ENCODE data around the gene VGLL2. TPM values are rescaled to one million over a fixed set of nuclear protein-coding genes. Genes with fewer than 3 reads are reported as not detected.

The VGLL2 gene
- total RNA-seq, 2 experiments from 2014 or later = not detected

GRCh38 chr6:117275205-117275604, 9.8 kb downstream of the VGLL2 start:
- no peaks in the 10 kb centered on the region for H3K36me3 Mint-ChIP-seq
- H3K27me3 Mint-ChIP-seq = peaks cover 55% of the 10 kb centered on the region
- POLR2A ChIA-PET = no interaction called here
- H3K4me1 Mint-ChIP-seq = no peaks in the 10 kb centered on the region
- ATAC-seq (ENCODE audit: low read depth) (no peak), DNase-seq (no peak)
- H3K27ac Mint-ChIP-seq = no peak overlapping the region
- no peaks in the 10 kb centered on the region for H3K9me3 Mint-ChIP-seq
- H3K4me3 Mint-ChIP-seq = no peak overlapping the region

GRCh38 chr6:117275711-117276110, 10.4 kb downstream of the VGLL2 start:
- DNase-seq (no peak), ATAC-seq (ENCODE audit: low read depth) (no peak)
- Mint-ChIP-seq H3K27me3 (peaks cover 54% of the 10 kb centered on the region), H3K4me3 (no peak overlapping the region), H3K27ac (no peak overlapping the region), H3K9me3 (no peaks in the 10 kb centered on the region), H3K36me3 (no peaks in the 10 kb centered on the region), H3K4me1 (no peaks in the 10 kb centered on the region)
- POLR2A ChIA-PET = no interaction called here

- H3K9me3 Mint-ChIP-seq = no peaks in the 10 kb centered on the region
- ATAC-seq (ENCODE audit: low read depth) = no peak
- no peak overlapping the region for H3K4me3 Mint-ChIP-seq
- DNase-seq = no peak
- no peaks in the 10 kb centered on the region for H3K4me1 Mint-ChIP-seq
- POLR2A ChIA-PET = no interaction called here
- no peak overlapping the region for H3K27ac Mint-ChIP-seq
- H3K27me3 Mint-ChIP-seq = peaks cover 46% of the 10 kb centered on the region
- no peaks in the 10 kb centered on the region for H3K36me3 Mint-ChIP-seq
Observed at GRCh38 chr6:117276778-117277316, 11.5 kb downstream of the VGLL2 start.

GRCh38 chr6:117280922-117281321, 15.6 kb downstream of the VGLL2 start:
- DNase-seq = no peak

GRCh38 chr6:117288083-117288715, 22.8 kb downstream of the VGLL2 start:
- no peaks in the 10 kb centered on the region for H3K36me3 Mint-ChIP-seq

More at GRCh38 chr6:117280922-117281321, 15.6 kb downstream of the VGLL2 start:
- H3K4me3 Mint-ChIP-seq = no peak overlapping the region
- H3K9me3 Mint-ChIP-seq = peaks cover 2% of the 10 kb centered on the region
- H3K36me3 Mint-ChIP-seq = no peaks in the 10 kb centered on the region
- H3K4me1 Mint-ChIP-seq = no peaks in the 10 kb centered on the region
- POLR2A ChIA-PET = no interaction called here
- H3K27ac Mint-ChIP-seq = no peak overlapping the region
- ATAC-seq (ENCODE audit: low read depth) = no peak
- peaks cover 14% of the 10 kb centered on the region for H3K27me3 Mint-ChIP-seq

GRCh38 chr6:117290173-117290846, 25.0 kb downstream of the VGLL2 start:
- no peaks in the 10 kb centered on the region for H3K4me1 Mint-ChIP-seq
- H3K9me3 Mint-ChIP-seq = no peaks in the 10 kb centered on the region
- H3K27ac Mint-ChIP-seq = no peak overlapping the region
- H3K36me3 Mint-ChIP-seq = no peaks in the 10 kb centered on the region
- POLR2A ChIA-PET = no interaction called here
- peaks cover 4% of the 10 kb centered on the region for H3K27me3 Mint-ChIP-seq
- ATAC-seq (ENCODE audit: low read depth) (no peak), DNase-seq (no peak)
- no peak overlapping the region for H3K4me3 Mint-ChIP-seq

More at GRCh38 chr6:117288083-117288715, 22.8 kb downstream of the VGLL2 start:
- Mint-ChIP-seq H3K4me3 (no peak overlapping the region), H3K27ac (no peak overlapping the region), H3K27me3 (peaks cover 6% of the 10 kb centered on the region), H3K9me3 (peaks cover 2% of the 10 kb centered on the region), H3K4me1 (no peaks in the 10 kb centered on the region)
- POLR2A ChIA-PET = no interaction called here
- DNase-seq = no peak
- no peak for ATAC-seq (ENCODE audit: low read depth)

GRCh38 chr6:117298941-117299340, 33.6 kb downstream of the VGLL2 start:
- H3K27ac Mint-ChIP-seq = no peak overlapping the region
- H3K9me3 Mint-ChIP-seq = no peaks in the 10 kb centered on the region
- H3K27me3 Mint-ChIP-seq = no peaks in the 10 kb centered on the region
- no peaks in the 10 kb centered on the region for H3K4me1 Mint-ChIP-seq
- H3K4me3 Mint-ChIP-seq = no peak overlapping the region
- DNase-seq (no peak), ATAC-seq (ENCODE audit: low read depth) (no peak)
- no peaks in the 10 kb centered on the region for H3K36me3 Mint-ChIP-seq
- POLR2A ChIA-PET = no interaction called here

GRCh38 chr6:117303323-117303722, 38.0 kb downstream of the VGLL2 start:
- ATAC-seq (ENCODE audit: low read depth) (no peak), DNase-seq (no peak)
- H3K9me3 Mint-ChIP-seq = no peaks in the 10 kb centered on the region
- no peaks in the 10 kb centered on the region for H3K4me1 Mint-ChIP-seq
- no peak overlapping the region for H3K27ac Mint-ChIP-seq
- no peaks in the 10 kb centered on the region for H3K27me3 Mint-ChIP-seq
- POLR2A ChIA-PET = no interaction called here
- no peak overlapping the region for H3K4me3 Mint-ChIP-seq
- H3K36me3 Mint-ChIP-seq = no peaks in the 10 kb centered on the region

- Mint-ChIP-seq H3K27me3 (peaks cover 4% of the 10 kb centered on the region), H3K27ac (no peak overlapping the region)
- no peak for ATAC-seq (ENCODE audit: low read depth)
Observed at GRCh38 chr6:117304446-117304845, 39.1 kb downstream of the VGLL2 start.

GRCh38 chr6:117306227-117306790, 41.0 kb downstream of the VGLL2 start:
- H3K4me3 Mint-ChIP-seq = no peak overlapping the region
- POLR2A ChIA-PET = no interaction called here

More at GRCh38 chr6:117304446-117304845, 39.1 kb downstream of the VGLL2 start:
- Mint-ChIP-seq H3K4me3 (no peak overlapping the region), H3K9me3 (no peaks in the 10 kb centered on the region), H3K36me3 (no peaks in the 10 kb centered on the region), H3K4me1 (no peaks in the 10 kb centered on the region)
- POLR2A ChIA-PET = no interaction called here
- DNase-seq = no peak

GRCh38 chr6:117307655-117308054, 42.3 kb downstream of the VGLL2 start:
- POLR2A ChIA-PET = no interaction called here
- no peak for ATAC-seq (ENCODE audit: low read depth)
- no peak overlapping the region for H3K27ac Mint-ChIP-seq
- no peak overlapping the region for H3K4me3 Mint-ChIP-seq
- no peaks in the 10 kb centered on the region for H3K9me3 Mint-ChIP-seq
- no peaks in the 10 kb centered on the region for H3K36me3 Mint-ChIP-seq
- no peak for DNase-seq
- H3K27me3 Mint-ChIP-seq = peaks cover 6% of the 10 kb centered on the region
- no peaks in the 10 kb centered on the region for H3K4me1 Mint-ChIP-seq

More at GRCh38 chr6:117306227-117306790, 41.0 kb downstream of the VGLL2 start:
- Mint-ChIP-seq H3K9me3 (no peaks in the 10 kb centered on the region), H3K36me3 (no peaks in the 10 kb centered on the region), H3K27ac (no peak overlapping the region), H3K27me3 (peaks cover 4% of the 10 kb centered on the region), H3K4me1 (no peaks in the 10 kb centered on the region)
- DNase-seq (no peak), ATAC-seq (ENCODE audit: low read depth) (no peak)

- POLR2A ChIA-PET = no interaction called here
- no peaks in the 10 kb centered on the region for H3K9me3 Mint-ChIP-seq
- H3K27me3 Mint-ChIP-seq = peaks cover 6% of the 10 kb centered on the region
- H3K4me1 Mint-ChIP-seq = no peaks in the 10 kb centered on the region
- no peak overlapping the region for H3K27ac Mint-ChIP-seq
- DNase-seq (no peak), ATAC-seq (ENCODE audit: low read depth) (no peak)
- H3K36me3 Mint-ChIP-seq = no peaks in the 10 kb centered on the region
- no peak overlapping the region for H3K4me3 Mint-ChIP-seq
Observed at GRCh38 chr6:117309069-117309468, 43.7 kb downstream of the VGLL2 start.

GRCh38 chr6:117309611-117310010, 44.3 kb downstream of the VGLL2 start:
- H3K9me3 Mint-ChIP-seq = no peaks in the 10 kb centered on the region
- peaks cover 6% of the 10 kb centered on the region for H3K27me3 Mint-ChIP-seq
- no peaks in the 10 kb centered on the region for H3K4me1 Mint-ChIP-seq
- no peaks in the 10 kb centered on the region for H3K36me3 Mint-ChIP-seq
- DNase-seq (no peak), ATAC-seq (ENCODE audit: low read depth) (no peak)
- POLR2A ChIA-PET = no interaction called here
- H3K4me3 Mint-ChIP-seq = no peak overlapping the region
- no peak overlapping the region for H3K27ac Mint-ChIP-seq

- no peak overlapping the region for H3K27ac Mint-ChIP-seq
- ATAC-seq (ENCODE audit: low read depth) (no peak), DNase-seq (no peak)
- H3K4me1 Mint-ChIP-seq = no peaks in the 10 kb centered on the region
- no peak overlapping the region for H3K4me3 Mint-ChIP-seq
- H3K27me3 Mint-ChIP-seq = peaks cover 11% of the 10 kb centered on the region
- H3K36me3 Mint-ChIP-seq = no peaks in the 10 kb centered on the region
- no peaks in the 10 kb centered on the region for H3K9me3 Mint-ChIP-seq
- POLR2A ChIA-PET = no interaction called here
Observed at GRCh38 chr6:117311310-117311709, 46.0 kb downstream of the VGLL2 start.

Measured in activated naive CD8-positive, alpha-beta T cell treated with anti-CD3 and anti-CD28 coated beads, Interleukin-2, amount 10 ng/mL, durations not matched to agents 7 days and 5 days (primary cell).